ENCODE data around the gene FRS2.
A peak's percentile ranks its signal among the peaks of the same experiment; 100 is the strongest.

FRS2 gene

DNA sequence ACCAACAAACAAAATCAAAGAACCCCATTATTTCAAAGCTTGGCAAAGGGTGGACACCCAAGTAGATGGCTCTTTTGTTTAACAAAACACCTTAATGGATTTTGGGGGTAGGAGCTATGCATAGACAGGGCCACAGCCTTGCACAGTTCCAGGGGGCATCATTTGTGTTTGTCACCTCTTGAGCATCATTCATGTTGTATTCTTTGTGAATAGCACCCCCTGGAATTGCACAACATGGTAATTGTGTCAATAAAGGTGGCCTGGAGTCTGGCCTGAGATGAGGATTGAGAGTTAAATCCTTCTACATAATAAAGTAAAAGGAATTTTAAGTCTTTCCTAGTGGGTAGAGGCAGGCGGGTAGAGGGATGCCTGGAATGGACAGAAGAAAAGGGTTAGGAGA is 3.3 kb upstream of the FRS2 start:
- DNase-seq (ENCODE audit: low spot score): no peak

DNA sequence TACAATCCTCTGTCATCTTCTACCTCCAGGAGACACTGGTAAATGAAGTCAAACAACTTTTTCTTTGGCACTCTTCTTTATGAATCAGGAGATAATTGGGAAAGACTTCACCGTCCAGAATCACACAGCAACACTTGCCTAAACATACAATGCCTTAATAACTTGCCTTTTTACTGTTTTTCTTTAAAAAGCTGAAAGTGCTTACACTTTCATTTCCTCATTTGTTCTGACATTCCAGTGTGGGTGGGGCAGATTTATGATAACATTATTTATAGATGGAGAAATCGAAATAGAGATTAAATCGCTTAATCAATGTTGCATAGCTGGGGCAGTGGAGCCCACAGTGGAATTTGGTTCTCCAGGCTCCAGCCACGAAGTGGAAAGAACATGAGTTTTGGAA is 2.8 kb upstream of the FRS2 start:
- DNase-seq (ENCODE audit: low spot score): no peak

DNA sequence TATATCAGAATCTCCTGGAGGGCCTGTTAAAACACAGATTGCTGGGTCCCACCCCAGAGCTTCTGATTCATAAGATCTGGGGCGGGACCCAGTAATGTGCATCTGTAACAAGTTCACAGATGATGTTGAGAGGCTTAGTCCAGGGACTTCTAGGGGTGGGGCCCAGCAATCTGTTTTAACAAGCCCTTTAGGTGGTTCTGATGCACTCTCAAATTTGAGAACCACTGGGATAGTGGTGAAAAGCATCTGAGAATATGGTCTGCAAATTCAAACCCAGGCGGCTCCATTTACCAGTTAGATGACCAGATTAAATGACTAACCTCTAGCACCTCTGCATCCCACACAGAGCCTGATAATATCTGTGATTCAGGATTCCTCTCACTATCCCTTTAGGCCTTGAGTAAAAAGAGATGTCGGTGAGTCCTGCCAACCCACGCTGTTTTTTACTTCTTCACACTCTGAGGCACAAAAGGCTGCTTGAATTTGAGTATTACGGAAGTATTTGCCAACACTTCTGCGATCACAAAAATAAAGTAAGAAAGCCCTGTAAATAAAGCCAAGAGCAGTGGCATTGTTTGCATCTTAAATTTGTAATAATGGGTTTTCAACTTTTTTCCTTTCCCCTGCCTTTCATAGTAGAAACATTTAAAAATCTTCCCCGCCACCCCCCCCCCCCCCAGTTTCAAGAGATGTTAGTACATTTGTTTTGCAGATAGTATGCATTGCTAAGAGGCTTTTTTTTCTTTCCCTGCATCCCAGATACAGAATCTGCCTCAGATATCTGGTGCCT is 1.8 kb upstream of the FRS2 start:
- peak; percentile 22 for DNase-seq (ENCODE audit: low spot score)

DNA sequence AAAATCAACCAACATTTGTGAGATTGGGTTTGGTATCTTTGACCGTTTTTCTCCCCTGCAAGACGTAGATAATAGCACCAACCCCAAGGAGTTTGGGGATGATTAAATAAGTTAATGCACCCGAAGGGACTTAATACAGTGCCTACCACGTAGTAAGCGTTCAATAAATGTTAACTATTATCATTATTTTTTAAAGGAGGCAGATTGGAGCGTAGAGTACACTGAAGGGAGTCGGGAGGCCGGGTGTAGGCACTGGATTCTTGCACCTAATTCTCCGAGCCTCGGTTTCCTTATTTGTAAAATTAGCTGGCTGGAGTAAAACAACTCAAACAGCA is 367 bp upstream of the FRS2 start:
- DNase-seq (ENCODE audit: low spot score): no peak

DNA sequence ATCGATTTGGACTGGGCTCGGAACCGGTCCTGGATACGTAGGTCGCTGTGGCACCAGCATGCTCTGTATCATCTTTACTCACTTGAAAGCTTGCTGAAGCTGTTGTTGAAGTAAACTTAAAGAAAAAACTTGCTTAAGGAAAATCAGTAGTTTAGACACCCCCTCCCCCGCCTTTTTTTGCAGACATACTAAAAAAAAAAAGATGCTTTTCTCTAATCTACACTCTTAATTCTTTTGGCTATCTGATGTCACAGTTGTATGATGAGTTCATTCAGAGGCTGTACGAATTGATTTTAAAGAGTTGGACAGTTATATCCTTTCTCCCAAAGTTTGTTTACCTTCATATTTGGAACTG is 865 bp downstream of the FRS2 start:
- no peak for DNase-seq (ENCODE audit: low spot score)

DNA sequence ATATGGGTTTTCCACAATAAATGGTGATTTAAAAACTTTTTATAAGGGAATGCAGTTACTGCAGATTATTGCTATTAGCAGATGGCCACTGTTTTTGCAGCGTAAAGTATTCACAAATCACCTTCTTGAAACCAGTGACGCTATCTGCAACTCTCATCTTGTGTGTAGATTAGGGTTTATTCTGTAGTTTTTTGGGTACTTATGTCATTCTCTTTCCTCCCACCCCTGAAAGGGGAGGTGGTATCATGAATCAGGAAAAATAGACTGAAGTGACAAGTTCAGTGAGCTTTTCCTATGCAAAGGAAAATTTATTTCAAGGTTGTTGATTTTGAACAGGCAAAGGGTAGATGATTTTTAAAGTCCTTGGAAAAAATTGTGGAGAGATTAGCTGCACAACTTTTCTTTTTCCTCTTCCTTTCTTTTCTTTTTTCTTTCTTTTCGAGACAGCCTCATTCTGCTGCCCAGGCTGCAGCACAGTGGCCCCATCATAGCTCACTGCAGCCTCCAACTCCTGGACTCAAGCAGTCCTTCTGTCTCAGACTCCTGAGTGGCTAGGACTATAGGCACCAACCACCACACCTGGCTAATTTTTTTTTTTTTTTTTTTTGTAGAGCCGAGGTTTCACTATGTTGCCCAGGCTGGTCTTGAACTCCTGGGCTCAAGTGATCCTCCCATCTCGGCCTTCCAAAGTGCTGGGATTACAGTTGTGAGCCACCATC is 1.6 kb downstream of the FRS2 start:
- no peak for DNase-seq (ENCODE audit: low spot score)

DNA sequence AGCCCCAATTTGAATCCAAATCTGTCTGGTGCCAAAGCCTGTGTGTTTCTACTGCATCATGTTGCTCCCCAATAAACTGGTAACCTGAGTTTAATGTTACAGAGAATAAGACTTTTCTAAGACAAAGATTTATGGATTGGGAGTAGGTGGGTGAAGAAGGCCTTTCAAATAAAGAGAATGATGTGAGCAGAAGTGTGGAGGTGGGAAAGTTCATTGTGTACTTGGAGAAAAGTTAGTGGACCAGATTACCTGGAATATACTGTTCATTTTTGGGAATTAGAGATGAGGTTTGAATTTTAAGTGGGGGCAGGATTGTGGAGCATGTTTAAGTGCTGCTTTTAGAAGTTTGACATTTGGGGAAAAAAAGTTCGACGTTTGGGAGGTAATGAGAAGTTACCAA is 3.1 kb downstream of the FRS2 start:
- no peak for DNase-seq (ENCODE audit: low spot score)

DNA sequence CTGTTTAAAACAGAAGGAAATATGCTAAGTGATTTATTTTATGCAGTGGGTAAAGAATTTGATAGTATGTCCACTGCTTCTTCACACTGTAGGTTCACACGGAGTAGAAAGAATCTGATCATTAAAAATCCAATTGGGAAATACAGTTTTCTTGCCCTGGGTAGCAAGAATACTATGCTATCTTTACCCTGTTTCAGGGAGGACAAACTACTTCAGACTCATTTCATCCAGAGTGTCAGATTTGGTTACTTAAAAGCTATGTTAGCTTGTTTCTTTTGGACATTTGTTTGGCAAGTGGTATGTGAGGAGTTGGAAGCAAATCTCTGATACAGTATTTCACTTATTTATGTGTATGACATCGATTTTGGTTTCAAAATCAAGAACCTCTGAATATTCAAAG is 4.3 kb downstream of the FRS2 start:
- DNase-seq (ENCODE audit: low spot score): no peak

DNA sequence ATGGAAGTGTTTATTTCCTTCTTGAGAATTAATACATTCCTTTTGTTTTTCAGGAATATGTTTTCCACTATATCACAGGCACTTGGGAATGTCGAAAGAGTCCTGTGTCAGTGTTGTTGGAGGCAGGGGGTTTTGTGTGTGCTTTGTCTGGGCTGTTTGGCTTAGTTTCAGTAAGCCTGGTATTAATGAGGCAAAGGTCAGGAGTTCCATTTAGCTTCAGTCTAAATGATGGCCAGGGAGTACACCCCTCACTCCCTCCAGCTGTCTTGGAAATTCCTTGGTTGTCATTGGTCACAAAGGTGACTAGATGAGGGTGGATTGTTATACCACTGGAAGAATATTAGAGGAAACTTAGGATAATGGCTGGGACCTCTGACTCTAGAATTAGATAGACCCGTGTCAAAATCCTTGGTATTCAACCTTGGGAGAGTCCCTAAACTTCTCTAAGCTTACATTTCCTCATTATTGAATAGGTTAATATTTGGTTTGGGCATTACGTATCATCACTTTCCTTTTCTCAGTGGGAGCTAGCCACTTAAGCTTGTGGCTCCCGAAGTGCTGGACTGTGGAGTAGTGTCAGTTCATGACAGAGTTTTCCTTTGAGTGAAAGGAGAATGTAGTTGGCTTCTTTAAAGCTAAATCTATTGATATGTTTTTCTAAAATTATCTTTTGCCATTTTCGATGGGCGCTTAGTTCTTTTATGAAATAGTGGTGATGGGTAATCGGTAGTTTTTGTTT is 5.2 kb downstream of the FRS2 start:
- DNase-seq (ENCODE audit: low spot score): no peak

DNA sequence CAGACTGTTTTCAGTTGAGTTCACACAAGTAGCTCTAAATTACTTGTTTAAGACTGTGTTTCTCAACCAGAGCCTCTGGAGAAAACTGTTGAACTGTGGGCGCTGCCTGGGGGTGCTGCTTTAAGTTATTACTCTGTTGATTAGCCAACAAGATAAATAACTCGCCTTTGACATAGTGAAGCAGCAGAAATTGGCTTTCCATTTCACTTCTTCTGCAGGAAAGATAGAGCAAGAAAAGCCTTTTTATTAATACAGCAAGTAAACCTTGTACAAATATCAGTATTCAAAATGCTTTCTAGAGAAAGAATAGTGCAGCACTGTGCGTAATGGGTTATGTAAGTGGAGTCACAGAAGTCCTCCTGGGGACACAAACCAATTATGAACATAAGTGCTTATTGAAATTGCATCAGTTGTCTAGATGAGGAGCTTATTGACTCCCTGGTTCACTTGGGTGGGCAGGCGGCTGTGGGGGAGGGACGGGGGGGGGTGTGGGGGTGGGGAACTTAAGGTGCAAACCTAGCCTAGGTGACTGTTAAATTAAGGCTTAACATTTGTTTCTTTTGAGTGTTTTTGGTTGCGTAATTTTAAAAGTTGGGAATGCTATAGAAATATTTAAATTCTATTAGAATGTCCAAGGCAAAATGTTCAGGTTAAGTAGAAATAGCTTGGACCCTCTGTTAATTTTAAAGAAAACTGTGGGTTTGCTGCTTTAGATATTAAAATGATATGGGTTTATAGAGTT is 6.3 kb downstream of the FRS2 start:
- no peak for DNase-seq (ENCODE audit: low spot score)

DNA sequence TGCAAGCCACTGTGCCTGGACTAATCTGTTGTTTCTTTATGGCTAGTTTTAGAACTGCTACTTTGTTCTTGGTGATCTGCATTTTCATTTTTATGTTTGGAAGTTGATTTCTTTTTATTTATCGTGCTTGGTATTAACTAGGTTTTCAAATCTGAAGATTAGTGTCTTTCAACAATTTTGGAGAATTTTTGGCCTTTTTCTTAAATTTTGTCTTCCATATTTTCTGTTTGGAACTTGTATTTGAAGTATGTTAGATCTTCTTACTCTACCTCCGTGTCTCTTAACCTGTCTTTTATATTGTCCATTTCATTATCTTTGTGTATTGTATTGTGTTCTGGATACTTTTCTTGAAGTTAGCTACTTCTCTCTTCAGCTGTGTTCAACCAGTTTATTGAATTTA is 9.5 kb downstream of the FRS2 start:
- no peak for DNase-seq (ENCODE audit: low spot score)

DNA sequence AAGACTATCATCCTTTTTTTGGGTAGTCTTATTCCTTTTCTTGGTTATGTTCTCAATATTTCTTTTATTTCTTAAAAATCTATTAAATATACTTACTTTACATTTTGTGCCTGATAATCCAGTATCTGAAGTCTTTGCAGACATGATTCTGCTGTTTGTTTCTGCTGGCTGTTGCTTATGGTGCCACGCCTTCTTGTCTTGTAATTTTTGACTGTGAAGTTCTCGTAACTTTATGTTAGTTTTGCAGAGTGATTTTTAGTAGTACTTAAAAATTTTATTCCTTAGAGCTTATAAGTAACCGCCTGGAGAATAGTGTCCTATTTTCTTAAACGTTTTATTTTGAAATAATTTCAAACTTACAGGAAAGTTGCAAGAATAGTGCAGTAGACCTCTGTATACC is 10.5 kb downstream of the FRS2 start:
- no peak for DNase-seq (ENCODE audit: low spot score)

DNA sequence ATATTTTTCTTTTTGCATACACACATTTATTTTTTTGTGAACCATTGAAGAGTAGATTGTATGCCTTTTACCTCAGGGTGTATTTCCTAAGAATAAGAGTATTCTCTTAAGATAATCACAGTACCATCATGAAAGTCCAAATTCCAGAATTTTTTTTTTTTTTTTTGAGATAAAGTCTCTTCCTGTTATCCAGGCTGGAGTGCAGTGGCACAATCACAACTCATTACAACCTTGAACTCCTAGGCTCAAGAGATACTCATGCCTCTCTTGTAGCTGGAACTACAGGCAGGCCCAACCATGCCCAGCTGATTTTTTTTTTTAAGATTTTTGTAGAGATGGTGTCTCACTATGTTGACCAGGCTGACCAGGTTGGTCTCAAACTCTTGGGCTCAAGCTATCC is 10.9 kb downstream of the FRS2 start:
- DNase-seq (ENCODE audit: low spot score): no peak

DNA sequence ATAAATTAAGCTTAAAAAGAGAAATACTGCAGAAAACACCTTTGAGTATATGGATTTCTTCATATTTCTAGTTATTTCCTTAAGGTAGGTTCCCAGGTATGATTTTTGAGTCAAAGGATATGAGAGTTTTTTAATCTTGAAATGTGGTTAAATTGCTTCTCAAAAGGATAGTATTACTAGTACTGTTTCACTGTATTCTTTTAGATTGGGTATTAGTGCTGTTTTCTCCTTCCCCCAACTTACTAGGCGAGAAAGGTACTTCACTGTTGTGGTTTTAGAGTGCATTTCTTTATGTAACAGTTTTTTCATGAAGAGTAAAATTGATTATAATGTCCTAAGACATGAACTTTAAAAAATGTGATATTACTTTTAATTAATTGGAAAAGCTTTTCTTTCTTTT is 13.5 kb downstream of the FRS2 start:
- no peak for DNase-seq (ENCODE audit: low spot score)

DNA sequence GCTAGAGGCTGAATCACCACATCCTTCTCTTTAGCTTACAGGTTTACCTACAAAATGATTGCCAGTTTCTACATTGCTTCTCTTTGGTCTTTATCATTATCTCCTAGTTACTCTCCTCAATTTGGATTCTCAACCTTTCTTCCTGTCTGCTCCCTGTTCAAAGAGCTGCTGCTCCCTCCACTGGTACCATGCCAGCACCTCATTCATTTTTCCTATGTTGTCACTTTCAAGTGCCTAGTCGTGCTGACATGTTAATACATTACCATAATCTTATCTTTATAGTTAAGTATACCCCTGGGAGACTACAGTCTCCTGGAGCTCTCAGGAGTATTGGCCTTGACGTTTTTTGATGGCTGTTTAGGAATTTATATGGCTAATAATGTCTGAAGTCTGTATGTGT is 14.2 kb downstream of the FRS2 start:
- no peak for DNase-seq (ENCODE audit: low spot score)

DNA sequence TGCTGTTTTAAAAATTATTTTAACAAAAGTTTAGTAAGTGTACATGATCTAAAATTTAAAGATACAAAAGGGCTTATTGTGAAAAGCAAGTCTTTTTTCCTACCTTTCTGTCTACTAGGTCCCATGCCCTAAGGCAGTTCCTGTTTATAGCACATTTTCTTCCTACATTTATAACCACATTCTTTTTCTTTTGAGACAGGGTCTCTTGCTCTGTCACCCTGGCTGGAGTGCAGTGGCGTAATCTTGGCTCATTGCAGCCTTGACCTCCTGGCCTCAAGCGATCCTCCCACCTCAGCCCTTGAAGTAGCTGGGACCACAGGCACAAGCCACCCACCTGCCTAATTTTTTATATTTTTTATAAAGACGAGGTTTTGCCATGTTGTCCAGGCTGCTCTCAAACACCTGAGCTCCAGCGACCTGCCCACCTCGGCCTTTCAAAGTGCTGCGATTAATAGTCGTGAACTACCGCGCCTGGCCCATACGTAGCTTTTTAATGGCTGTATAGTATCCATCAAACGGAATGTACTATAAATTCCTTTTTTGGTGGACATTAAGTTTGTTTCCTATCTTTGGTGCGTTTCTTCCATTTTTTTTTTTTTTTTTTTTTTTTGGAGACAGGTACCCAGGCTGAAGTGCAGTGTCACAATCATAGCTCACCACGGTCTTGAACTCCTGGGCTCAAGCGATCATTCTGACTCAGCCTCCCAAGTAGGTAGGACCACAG is 20.9 kb downstream of the FRS2 start:
- no peak for DNase-seq (ENCODE audit: low spot score)

DNA sequence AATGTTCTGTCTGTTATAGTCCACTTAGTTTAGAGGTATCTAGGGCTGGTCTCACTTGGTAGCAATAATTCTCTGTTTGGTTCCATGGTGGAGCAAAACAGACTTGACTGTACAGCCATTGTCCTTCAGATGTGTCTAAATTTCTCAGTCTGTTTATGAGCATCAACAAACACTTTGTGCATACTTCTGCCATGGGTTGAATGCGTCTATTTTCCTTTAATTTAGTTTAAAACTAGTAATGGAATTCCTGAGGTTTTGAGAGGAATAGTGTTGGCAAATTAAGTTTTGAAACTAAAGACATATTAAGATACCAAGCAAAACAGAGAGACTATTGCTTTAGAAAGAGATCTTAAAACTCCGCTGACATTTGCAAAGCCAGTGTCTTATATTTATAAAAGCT is 22.6 kb downstream of the FRS2 start:
- DNase-seq (ENCODE audit: low spot score): no peak

DNA sequence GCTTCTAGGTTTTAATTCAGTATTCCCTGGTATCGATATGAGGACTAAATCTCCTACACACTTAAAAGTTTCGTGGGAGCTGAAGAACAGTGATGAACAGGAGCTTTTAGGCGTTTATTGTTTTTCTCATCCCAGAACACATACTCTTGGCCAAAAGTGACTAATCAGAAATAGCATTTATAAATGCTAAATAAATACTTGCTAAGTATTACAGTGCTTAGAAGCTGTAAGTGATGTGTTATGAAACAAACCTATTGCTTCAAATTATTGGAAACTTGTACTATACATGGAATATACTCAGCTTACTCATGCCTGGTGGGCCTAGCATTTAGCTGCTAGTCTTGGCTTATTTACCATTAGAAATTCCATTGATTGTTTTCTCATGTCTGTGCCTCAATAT is 24.9 kb downstream of the FRS2 start:
- no peak for DNase-seq (ENCODE audit: low spot score)

DNA sequence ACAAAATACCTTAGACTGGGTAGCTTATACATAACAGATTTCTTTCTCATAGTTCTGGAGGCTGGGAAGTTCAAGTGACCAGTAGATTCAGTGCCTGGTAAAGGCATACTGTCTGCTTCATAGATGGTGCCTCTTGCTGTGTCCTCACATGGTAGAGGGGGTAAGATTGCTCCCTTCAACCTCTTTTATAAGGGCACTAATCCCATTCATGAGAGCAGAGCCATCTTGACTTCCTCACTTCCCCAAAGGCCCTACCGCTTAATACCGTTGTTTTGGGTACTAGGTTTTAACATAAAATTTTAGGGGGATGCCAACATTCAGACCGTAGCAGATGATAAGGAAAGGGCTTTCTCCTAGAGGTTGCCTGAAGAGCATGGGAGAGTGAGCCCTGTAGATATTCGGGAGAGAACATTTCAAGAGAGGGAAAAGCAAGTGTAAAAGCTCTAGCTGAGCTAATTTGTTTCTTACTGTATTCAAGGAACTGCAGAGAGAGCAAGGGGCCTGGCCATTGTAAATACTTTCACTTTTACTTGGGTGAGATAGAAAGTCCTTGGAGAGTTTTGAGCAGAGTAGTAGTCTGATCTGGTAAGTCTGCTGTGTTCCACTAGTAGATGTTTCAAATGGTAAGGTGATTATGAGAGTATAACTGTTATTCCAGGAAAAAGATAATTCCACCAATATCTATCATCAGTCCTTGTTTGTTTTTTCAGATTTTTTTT is 27.3 kb downstream of the FRS2 start:
- DNase-seq (ENCODE audit: low spot score): no peak

DNA sequence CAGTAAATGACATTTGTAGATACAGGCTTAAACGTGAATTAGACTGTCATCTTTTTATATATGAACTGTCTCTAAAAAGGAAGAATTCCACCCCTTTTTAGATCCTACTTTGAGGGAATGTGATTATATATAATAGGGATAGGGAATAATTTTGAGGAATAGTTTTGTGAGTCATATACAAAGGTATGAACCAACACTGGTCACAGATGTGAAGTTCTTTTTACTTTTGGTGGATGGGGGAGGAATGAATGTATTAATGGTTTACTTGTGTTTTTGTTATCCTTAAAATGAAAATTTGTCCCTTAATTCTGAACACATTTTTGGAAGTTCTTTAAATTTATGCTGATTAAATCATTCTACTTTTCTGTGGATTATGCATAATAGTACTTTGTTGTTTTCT is 30.4 kb downstream of the FRS2 start:
- DNase-seq (ENCODE audit: low spot score): peak; percentile 25

DNA sequence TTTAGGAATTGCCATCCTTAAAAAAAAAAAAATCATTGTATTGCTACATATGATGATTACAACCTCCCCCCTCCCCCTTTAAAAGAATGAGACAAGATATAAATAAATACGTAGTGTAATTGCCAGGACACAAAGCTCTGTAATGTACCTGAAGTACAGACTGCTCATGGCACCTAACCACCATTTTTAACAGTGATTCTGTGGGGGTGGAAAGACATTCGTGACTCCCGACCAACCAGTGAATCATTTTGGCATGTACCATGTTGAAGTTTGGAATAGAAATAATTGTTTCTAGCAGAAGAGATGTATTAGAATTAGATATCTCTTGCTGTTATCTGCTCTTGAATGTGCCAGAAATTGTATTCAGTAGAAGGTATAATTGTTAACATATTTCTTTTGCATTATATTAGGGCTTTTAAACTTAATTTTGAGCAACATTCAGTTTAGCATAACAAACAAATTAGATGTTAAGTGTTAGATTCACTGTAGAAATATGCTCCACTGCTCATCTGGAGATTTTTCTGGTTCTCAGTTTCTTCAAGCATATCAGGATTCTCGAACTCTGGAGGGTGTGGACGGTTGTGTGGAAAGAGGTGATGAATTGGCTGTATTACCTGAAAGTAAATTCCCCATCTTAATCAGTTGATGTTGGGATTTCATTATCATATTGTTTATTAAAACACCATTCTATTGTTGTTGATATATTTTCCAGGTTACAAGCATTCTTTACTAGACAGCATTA is 31.1 kb downstream of the FRS2 start:
- DNase-seq (ENCODE audit: low spot score): no peak
